ENCODE data around the gene SRPK2.

- no peak for TF ChIP-seq GATA3 (IDR thresholded peaks at IDR 0.05; ENCODE audit: low read depth, low read length)
- TF ChIP-seq GATA2 (IDR thresholded peaks at IDR 0.05; ENCODE audit: low read depth, low read length) = no peak
These were observed 35.3 kb upstream of the SRPK2 start for GRCh38 chr7:105423987-105424386.
